IPS DF 6.9 (cell line): ENCODE data around the gene PGGT1B.

Source experiments
- DNase-seq: peaks from one replicate; pipeline ENCODE4 v3.0.0-alpha.2; 2013; ENCODE audit warnings: low read depth, low spot score
- H3K27ac ChIP-seq: one replicate; pipeline ENCODE4 v1.5.1; 2013; ENCODE audit warnings: low read length, control low read depth
- H3K27me3 ChIP-seq: 2 replicates; pipeline ENCODE4 v1.6.1; 2013; ENCODE audit warnings: mild to moderate bottlenecking, low read length; ENCODE audit not compliant: control insufficient read depth, insufficient read depth
- H3K36me3 ChIP-seq: 2 replicates; pipeline ENCODE4 v1.6.1; 2013; ENCODE audit warnings: low read length; ENCODE audit not compliant: control insufficient read depth, insufficient read depth
- H3K4me1 ChIP-seq: 2 replicates; pipeline ENCODE4 v1.6.1; 2013; ENCODE audit warnings: low read length; ENCODE audit not compliant: control insufficient read depth, insufficient read depth
- H3K4me3 ChIP-seq: 2 replicates; pipeline ENCODE4 v1.5.1; 2013; ENCODE audit warnings: mild to moderate bottlenecking, low read length
- H3K9me3 ChIP-seq: 2 replicates; pipeline ENCODE4 v1.6.1; 2013; ENCODE audit warnings: low read length, inconsistent platforms; ENCODE audit not compliant: control insufficient read depth, insufficient read depth
- WGBS: extraction: QIAGEN DNeasy Blood & Tissue Kit; methylation state at CpG from one replicate; pipeline ENCODE4 v1.1.7; 2013; ENCODE audit warnings: mixed read lengths, missing lambda C conversion rate; ENCODE audit not compliant: insufficient read length, insufficient coverage; 5-methylcytosine and 5-hydroxymethylcytosine counted together

PGGT1B gene

GRCh38 chr5:115262321-115263077 lies at the start of gene PGGT1B:
Gene PGGT1B (minus strand): TSS chr5:115262877. CDS start chr5:115262851, 26 bp downstream.
- Histone ChIP-seq H3K4me3 (peak within 1 kb of the TSS; percentile 94), H3K4me1 (no peaks in the 10 kb centered on the region), H3K36me3 (no peaks in the 10 kb centered on the region), H3K9me3 (no peaks in the 10 kb centered on the region), H3K27me3 (no peaks in the 10 kb centered on the region), H3K27ac (no peak within 1 kb of the TSS)
- no CpG with 5 or more reads among the region's 50 CpGs for WGBS
- peak; percentile 29 for DNase-seq

GRCh38 chr5:115309751-115310370 lies 47.2 kb upstream of the PGGT1B start:
- Histone ChIP-seq H3K4me3 (no peak overlapping the region), H3K4me1 (no peaks in the 10 kb centered on the region), H3K9me3 (no peaks in the 10 kb centered on the region), H3K27ac (no peak overlapping the region), H3K27me3 (no peaks in the 10 kb centered on the region), H3K36me3 (no peaks in the 10 kb centered on the region)
- DNase-seq: no peak
- WGBS: no CpG with 5 or more reads among the region's 1 CpG

GRCh38 chr5:115308815-115309214 lies 46.1 kb upstream of the PGGT1B start:
- no peaks in the 10 kb centered on the region for H3K9me3 ChIP-seq
- no peak for DNase-seq
- H3K4me3 ChIP-seq: no peak overlapping the region

GRCh38 chr5:115306011-115306536 lies 43.4 kb upstream of the PGGT1B start:
- H3K4me1 ChIP-seq: no peaks in the 10 kb centered on the region
- no peak overlapping the region for H3K4me3 ChIP-seq
- no CpG with 5 or more reads among the region's 1 CpG for WGBS
- no peaks in the 10 kb centered on the region for H3K27me3 ChIP-seq
- no peak for DNase-seq
- no peaks in the 10 kb centered on the region for H3K9me3 ChIP-seq
- no peak overlapping the region for H3K27ac ChIP-seq
- no peaks in the 10 kb centered on the region for H3K36me3 ChIP-seq

More at GRCh38 chr5:115308815-115309214, 46.1 kb upstream of the PGGT1B start:
- Histone ChIP-seq H3K27me3 (no peaks in the 10 kb centered on the region), H3K27ac (no peak overlapping the region), H3K4me1 (no peaks in the 10 kb centered on the region), H3K36me3 (no peaks in the 10 kb centered on the region)

- Histone ChIP-seq H3K4me3 (no peak overlapping the region), H3K27me3 (no peaks in the 10 kb centered on the region), H3K27ac (no peak overlapping the region), H3K9me3 (no peaks in the 10 kb centered on the region), H3K4me1 (no peaks in the 10 kb centered on the region), H3K36me3 (no peaks in the 10 kb centered on the region)
- WGBS: no CpG with 5 or more reads among the region's 1 CpG
- no peak for DNase-seq
Measured at GRCh38 chr5:115304496-115304895, 41.8 kb upstream of the PGGT1B start.

GRCh38 chr5:115298811-115299210 lies 36.1 kb upstream of the PGGT1B start:
- Histone ChIP-seq H3K27ac (no peak overlapping the region), H3K4me1 (no peaks in the 10 kb centered on the region), H3K36me3 (no peaks in the 10 kb centered on the region), H3K9me3 (no peaks in the 10 kb centered on the region), H3K27me3 (no peaks in the 10 kb centered on the region), H3K4me3 (no peak overlapping the region)
- WGBS: no CpG with 5 or more reads among the region's 1 CpG
- no peak for DNase-seq

GRCh38 chr5:115297031-115297430 lies 34.4 kb upstream of the PGGT1B start:
- no peak overlapping the region for H3K4me3 ChIP-seq
- no peaks in the 10 kb centered on the region for H3K27me3 ChIP-seq
- DNase-seq: no peak
- H3K27ac ChIP-seq: no peak overlapping the region
- no CpG with 5 or more reads among the region's 5 CpGs for WGBS
- H3K9me3 ChIP-seq: no peaks in the 10 kb centered on the region
- H3K4me1 ChIP-seq: no peaks in the 10 kb centered on the region
- no peaks in the 10 kb centered on the region for H3K36me3 ChIP-seq

GRCh38 chr5:115296124-115297022 lies 33.7 kb upstream of the PGGT1B start, which contains the start of gene CCDC112:
Gene CCDC112 (minus strand): TSS chr5:115296654. CDS start chr5:115296543, 111 bp downstream.
- WGBS: no CpG with 5 or more reads among the region's 86 CpGs
- no peaks in the 10 kb centered on the region for H3K36me3 ChIP-seq
- H3K4me3 ChIP-seq: peak within 1 kb of the TSS; percentile 75
- no peaks in the 10 kb centered on the region for H3K27me3 ChIP-seq
- H3K9me3 ChIP-seq: no peaks in the 10 kb centered on the region
- H3K27ac ChIP-seq: no peak within 1 kb of the TSS
- H3K4me1 ChIP-seq: no peaks in the 10 kb centered on the region
- DNase-seq: no peak

GRCh38 chr5:115295777-115296123 lies 33.1 kb upstream of the PGGT1B start:
- H3K4me1 ChIP-seq: no peaks in the 10 kb centered on the region
- no peaks in the 10 kb centered on the region for H3K36me3 ChIP-seq
- peak overlapping the region; percentile 75; the same call in 1 of the 2 replicates for H3K4me3 ChIP-seq
- H3K27ac ChIP-seq: no peak overlapping the region
- no peaks in the 10 kb centered on the region for H3K27me3 ChIP-seq
- DNase-seq: no peak
- WGBS: no CpG with 5 or more reads among the region's 11 CpGs
- H3K9me3 ChIP-seq: no peaks in the 10 kb centered on the region

GRCh38 chr5:115291397-115291796 lies 28.7 kb upstream of the PGGT1B start:
- no peaks in the 10 kb centered on the region for H3K9me3 ChIP-seq
- no peak overlapping the region for H3K27ac ChIP-seq
- no peaks in the 10 kb centered on the region for H3K27me3 ChIP-seq
- no peak overlapping the region for H3K4me3 ChIP-seq
- H3K36me3 ChIP-seq: no peaks in the 10 kb centered on the region
- H3K4me1 ChIP-seq: no peaks in the 10 kb centered on the region
- DNase-seq: no peak
